ENCODE results near the gene APOE.

GRCh38 chr19:44882063-44882462, 23.5 kb upstream of the APOE start:
- TF ChIP-seq, protein P1, sequence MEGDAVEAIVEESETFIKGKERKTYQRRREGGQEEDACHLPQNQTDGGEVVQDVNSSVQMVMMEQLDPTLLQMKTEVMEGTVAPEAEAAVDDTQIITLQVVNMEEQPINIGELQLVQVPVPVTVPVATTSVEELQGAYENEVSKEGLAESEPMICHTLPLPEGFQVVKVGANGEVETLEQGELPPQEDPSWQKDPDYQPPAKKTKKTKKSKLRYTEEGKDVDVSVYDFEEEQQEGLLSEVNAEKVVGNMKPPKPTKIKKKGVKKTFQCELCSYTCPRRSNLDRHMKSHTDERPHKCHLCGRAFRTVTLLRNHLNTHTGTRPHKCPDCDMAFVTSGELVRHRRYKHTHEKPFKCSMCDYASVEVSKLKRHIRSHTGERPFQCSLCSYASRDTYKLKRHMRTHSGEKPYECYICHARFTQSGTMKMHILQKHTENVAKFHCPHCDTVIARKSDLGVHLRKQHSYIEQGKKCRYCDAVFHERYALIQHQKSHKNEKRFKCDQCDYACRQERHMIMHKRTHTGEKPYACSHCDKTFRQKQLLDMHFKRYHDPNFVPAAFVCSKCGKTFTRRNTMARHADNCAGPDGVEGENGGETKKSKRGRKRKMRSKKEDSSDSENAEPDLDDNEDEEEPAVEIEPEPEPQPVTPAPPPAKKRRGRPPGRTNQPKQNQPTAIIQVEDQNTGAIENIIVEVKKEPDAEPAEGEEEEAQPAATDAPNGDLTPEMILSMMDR (IDR thresholded peaks at IDR 0.05; ENCODE audit: low read depth, low read length): no peak
- no peak for TF ChIP-seq EZH2phosphoT487 (IDR thresholded peaks at IDR 0.05; ENCODE audit: low read depth)
